ENCODE data around the gene SLX4IP.

The SLX4IP gene

DNA sequence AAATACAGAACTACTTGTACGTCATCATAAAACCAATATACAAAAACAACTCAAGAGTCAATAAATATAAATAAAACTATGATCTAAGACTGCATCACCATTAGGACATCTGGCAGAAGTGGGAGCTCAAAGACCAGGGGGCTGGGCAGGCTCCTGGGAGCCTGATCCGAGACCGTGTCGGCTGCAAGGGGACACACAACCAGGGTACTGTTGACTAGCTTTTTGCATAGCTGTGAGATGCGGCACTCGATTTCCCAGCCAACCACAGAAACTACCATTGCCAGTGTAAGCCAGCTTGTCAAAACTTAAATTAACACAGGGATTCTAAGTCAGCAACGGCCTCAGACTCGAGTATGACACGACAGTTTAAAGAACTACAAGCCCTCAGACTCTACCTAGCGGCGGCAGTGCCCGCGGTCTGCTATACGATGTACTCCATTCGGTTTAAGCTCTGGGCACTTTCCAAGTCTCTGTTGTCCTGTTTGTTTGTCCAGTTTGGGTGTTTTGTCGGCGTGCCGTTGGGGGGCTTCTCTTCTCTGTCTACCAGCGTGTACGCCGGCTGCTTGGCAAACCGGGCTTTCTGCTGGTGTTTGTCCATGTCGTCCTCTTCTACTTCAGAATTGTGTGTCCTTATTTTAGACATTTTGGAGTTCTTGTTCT is 204.1 kb downstream of the SLX4IP start:
- no peak for DNase-seq

- no peak for DNase-seq
Observed at GRCh38 chr20:10639737-10640556, 204.8 kb downstream of the SLX4IP start.

- DNase-seq, result no peak
Observed at GRCh38 chr20:10640897-10641296, 205.8 kb downstream of the SLX4IP start.

GRCh38 chr20:10641467-10641866 is 206.4 kb downstream of the SLX4IP start:
- DNase-seq, result no peak

DNA sequence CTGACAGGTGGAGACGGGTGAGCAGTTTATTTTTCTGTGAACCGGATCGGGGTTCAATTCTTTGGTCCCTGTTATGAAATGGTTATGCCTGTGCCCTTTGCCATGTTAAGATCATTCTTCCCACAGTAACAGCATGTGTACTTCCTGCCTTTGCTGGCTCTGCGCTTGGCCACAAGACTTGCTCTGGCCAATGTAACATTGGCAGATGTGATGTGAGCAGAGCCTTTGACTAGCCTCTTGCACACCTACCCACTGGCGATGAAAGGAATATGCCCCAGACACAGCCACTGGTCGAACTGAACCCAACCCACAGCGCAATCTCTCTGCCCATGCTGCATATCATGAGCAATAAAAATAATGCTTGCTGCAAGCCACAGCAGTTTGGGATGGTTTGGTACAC is 206.8 kb downstream of the SLX4IP start:
- DNase-seq, result no peak

- no peak for DNase-seq
Observed at GRCh38 chr20:10642856-10643559, 207.9 kb downstream of the SLX4IP start.

DNA sequence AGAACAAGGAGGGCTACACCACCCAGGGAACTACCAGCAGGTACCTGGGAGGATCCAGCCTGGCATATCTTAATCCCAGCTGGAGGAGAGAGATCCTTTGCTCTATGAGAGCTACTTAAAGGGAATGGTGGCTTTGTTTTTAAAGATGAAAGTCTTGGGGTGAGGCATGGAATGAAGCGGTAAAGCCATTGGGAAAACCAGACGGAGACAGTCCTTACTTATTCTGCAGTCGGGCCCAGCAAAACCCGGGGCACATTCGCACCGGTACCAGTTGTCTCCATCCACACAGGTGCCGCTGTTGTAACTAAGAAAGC is 208.4 kb downstream of the SLX4IP start:
- DNase-seq, result no peak

DNA sequence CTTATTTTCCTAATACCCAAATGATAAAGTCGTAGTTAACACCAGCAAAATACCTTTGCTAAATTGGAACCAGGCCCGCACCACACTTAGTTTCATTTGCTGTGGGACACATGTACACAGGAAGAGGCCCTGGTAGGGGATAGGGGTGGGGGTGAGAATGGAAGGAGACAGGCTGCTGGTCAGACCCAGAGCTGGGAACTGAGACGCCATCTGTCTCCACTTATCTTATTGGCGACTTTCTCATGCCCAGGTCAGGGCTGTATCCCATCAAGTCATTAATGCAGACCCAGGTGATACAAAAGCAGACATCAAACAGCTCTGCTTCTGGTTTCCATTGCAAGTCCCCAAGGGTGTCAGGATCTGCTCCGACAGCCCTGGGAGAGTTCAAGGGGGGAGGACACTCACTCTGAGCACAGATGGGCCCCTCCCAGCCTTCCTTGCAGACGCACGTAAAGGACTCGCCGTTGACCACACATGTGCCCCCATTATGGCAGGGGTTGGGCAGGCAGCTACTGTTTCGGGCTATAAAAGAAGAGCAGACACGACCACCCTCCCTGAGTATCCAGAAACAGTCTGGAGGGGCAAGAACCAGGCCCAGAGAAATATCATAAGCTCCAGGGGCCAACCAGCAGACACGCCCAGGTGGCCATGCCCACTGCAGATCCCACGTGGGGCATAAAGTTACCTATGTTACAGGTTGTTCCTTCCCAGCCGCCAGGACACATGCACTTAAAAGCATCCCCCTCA is 209.5 kb downstream of the SLX4IP start:
- DNase-seq, result no peak

DNA sequence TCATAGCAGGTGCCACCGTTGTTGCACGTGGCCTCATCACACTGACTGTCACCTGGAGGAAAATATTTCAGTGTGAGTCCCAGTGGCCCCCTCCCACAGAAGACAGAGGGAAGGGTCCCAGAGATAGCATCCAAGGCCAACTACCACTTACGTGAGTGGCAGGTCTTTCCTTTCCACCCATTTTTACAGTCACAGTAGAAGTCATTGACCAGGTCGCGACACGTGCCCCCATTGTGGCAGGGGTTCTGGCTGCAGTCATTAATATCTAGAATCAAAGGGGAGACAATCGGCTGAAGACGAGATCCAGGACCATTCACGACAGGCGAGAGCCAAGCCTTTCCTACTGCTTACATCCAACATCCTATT is 210.1 kb downstream of the SLX4IP start:
- no peak for DNase-seq

GRCh38 chr20:10646006-10646405 is 210.9 kb downstream of the SLX4IP start:
- DNase-seq, result no peak

DNA sequence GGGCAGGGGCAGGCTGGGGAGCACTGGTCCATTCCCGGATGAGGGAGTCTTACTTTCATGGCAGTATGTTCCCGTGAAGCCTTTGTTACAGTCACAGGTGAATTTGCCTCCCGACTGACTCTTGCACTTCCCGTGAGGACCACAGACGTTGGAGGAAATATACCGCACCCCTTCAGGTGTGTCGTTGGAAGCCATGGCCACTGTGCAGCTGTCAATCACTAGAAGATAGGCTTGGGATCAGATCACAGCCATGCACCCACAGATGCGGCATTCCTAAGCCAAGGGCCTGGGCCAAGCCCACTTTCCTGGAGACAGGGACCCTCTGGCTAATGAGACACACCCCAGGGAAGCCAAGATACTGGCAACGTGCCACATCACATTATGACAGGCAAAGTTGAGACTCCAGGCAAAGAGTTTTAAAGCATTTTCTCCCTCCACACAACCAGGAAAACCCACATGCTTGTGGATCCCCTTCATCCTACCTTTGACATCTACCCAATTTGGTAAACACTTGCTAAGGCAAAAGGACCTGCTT is 211.8 kb downstream of the SLX4IP start:
- no peak for DNase-seq

- no peak for DNase-seq
Observed at GRCh38 chr20:10647471-10647870, 212.4 kb downstream of the SLX4IP start.

- no peak for DNase-seq
Observed at GRCh38 chr20:10647909-10648308, 212.8 kb downstream of the SLX4IP start.

DNA sequence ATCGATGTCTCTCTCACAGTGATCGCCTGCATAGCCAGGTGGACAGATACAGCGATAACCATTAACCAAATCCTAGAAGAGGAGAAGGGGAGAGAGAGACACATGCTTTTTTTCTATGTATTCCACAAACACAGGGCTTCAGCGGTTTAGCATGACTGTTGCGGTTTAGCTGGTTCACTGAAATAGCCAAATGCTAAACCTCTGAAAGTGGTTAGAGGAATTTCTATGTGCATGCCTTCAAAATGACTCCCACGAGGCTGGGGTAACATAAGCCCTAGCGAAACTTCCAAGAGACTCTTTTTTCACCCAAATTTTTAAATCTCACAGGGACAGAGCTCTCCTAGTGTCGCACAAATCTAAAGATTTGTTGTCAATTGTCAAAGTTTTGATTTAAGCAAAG is 213.5 kb downstream of the SLX4IP start:
- no peak for DNase-seq

DNA sequence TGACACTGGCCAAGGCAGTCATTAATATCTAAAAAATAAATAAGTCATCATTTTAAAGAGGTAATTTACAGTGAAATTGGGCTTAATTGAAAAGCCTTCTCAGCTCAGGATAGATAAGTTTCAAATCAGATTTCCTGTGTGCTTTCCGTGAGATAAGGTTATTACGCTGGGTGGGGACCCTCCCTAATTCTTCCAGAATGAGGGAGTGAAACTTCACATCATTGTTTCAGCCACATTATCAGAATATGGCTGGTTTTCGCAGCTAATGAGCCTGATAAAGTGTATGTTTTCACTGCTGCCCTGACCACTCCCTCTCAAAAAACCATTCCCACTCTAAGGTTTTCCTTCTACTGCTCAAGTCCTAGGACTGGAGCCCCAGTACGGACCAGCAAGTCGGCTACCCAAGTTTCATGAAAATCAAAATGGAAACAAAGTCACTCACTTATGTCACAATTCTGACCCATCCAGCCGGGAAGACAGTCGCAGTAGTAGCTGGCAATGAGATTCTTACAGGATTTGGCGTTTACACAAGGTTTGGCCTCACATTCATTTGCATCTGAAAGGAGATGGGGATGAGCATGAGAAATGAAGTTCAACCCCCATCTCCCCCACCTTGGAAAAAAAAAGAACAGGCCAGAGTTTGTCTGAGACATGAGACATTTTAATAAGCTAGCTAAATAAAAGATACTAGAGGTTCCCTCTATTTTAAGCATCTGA is 214.1 kb downstream of the SLX4IP start:
- DNase-seq, result no peak

GRCh38 chr20:10649797-10650160 is 214.7 kb downstream of the SLX4IP start:
- no peak for DNase-seq

GRCh38 chr20:10651227-10651990 is 216.3 kb downstream of the SLX4IP start:
- no peak for DNase-seq

DNA sequence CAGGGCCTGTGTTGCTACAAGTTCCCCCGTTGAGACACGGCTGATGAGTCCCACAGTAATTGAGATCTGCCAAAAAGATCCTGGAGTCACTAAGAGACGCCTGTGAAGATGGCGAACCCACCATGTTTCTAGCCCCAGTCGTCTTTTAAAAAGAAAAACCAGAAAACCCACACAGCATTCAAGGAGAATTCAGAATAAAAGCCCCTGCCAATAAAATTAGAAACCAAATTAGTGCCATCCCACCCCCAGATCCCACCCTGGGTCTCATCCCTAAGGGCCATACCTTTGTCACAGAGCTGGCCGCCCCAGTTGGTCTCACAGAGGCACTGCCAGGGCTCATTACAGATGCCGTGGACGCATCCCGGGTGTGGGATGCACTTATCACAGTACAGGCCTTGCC is 217.1 kb downstream of the SLX4IP start:
- no peak for DNase-seq

DNA sequence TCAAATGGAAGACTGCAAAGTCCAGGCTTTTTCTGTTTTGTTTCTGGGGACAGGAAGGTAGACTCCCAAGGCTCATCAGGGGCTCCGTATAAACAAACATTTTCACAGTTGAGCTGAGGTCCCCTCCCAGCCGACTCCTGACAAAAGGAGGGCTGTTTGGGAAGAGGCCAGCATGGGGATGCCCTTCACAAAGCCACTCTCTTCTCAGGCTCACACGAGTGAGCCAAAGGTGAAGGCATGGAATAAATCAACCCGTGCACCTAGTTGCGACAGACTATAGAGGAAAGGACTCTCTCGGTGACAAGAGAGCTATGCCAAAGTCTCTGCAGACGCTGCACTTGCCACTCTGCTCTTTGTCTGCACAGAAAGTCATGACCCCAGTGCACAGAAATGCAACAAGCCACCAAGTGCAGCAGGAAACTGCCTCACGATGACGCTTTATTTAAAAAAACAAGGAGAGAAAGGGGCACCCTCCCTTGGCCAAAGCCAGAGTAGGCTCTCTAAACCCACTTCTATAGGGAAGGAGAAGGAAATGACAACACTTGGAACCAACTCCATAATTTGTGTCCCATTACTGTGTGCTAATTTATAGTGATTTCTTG is 217.7 kb downstream of the SLX4IP start:
- DNase-seq, result no peak

DNA sequence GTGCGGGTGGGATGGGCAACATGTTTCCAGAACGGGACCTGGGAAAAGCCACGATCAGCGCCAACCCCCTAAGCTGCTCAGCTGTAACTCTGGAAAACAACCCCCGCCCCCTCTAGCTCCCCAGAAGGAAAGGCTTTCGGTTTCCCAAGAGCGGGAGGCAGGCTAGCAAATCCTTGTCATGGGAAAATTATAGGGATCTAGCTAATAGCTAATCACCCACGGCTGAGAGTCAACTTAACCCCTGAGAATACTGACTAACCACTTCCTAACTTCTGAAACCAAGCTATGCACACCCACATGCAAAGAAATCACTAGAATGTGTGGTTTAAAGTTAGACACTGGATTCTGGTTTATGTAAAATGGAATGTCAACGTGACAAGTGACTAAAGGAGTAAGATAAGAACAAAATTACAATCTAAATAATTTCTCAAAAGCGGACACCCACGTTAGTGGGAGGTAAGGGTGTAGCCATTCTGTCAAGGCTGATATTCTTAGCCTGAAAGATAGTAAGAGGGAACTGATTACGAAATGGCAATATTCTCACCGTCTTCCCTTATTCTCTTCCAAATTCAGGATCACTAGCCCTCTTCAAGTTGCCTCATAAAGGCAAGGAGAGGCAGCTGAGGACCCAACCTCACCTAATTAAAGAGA is 218.6 kb downstream of the SLX4IP start:
- DNase-seq, result no peak

DNA sequence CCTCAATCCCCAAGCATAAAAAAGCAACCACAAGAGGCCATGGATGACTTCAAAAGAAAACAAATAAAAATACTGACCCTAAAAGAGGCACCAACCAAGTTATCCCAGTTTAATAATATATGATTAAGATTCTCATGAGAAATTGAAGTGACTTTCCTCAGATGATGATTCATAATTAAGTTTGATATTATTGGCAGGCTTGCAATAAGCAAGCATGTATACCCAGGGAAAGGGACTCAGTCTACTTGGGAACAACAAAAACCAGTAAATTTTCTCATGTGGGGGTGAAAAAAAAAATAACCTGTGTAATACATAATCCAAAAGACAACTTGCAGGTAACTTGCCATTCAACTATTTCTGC is 219.1 kb downstream of the SLX4IP start:
- no peak for DNase-seq

Measured in activated CD4-positive, CD25-positive, alpha-beta regulatory T cell (primary cell).